D721Med (cell line): Measurements from ENCODE around the gene AP2B1.

Experiments used
- DNase-seq: peaks from one replicate; pipeline ENCODE4 v3.0.0; 2011; ENCODE audit warnings: low spot score; ENCODE audit not compliant: insufficient read length
- FAIRE-seq: peaks from 2 replicates; lab custom pipeline; 2011; peaks lifted over from hg19 to GRCh38; lab: Jason Lieb, UNC
- CTCF ChIP-seq: IDR thresholded peaks from 2 replicates; pipeline ENCODE4 v1.5.1; 2012; ENCODE audit warnings: mild to moderate bottlenecking, control low read depth; ENCODE audit not compliant: insufficient read depth; ENCODE audit errors: missing control alignments

AP2B1 gene

GRCh38 chr17:35714988-35715387, 127.9 kb downstream of the AP2B1 start:
- DNase-seq (no peak), FAIRE-seq (no peak)
- no peak for TF ChIP-seq CTCF

GRCh38 chr17:35715416-35715815, 128.3 kb downstream of the AP2B1 start:
- DNase-seq, result no peak
- no peak for FAIRE-seq
- TF ChIP-seq CTCF, result no peak

- FAIRE-seq (no peak), DNase-seq (no peak)
- TF ChIP-seq CTCF, result no peak
Measured at GRCh38 chr17:35716173-35716572, 129.1 kb downstream of the AP2B1 start.

GRCh38 chr17:35716897-35717465, 129.9 kb downstream of the AP2B1 start:
- no peak for TF ChIP-seq CTCF
- DNase-seq, result no peak
- FAIRE-seq, result no peak

- no peak for FAIRE-seq
- TF ChIP-seq CTCF, result no peak
- no peak for DNase-seq
Measured at GRCh38 chr17:35717475-35717874, 130.4 kb downstream of the AP2B1 start.

- no peak for FAIRE-seq
- no peak for DNase-seq
- no peak for TF ChIP-seq CTCF
Measured at GRCh38 chr17:35723735-35724134, 136.6 kb downstream of the AP2B1 start.

GRCh38 chr17:35725058-35725457, 137.9 kb downstream of the AP2B1 start:
- no peak for DNase-seq
- FAIRE-seq, result no peak

More at GRCh38 chr17:35725058-35725457, 137.9 kb downstream of the AP2B1 start:
- no peak for TF ChIP-seq CTCF
